Mesenchymal stem cell (in vitro differentiated cells and primary cell): ENCODE data around the gene EDRF1.

Experiments used
- DNase-seq: peaks from one replicate; pipeline ENCODE4 v3.0.0-alpha.2; 2013
- H2AFZ ChIP-seq: one replicate; pipeline ENCODE4 v1.6.1; 2013; ENCODE audit warnings: low read depth, mild to moderate bottlenecking, control low read depth, inconsistent platforms, low read length, moderate library complexity
- H2AK5ac ChIP-seq: 2 replicates; pipeline ENCODE4 v1.6.1; 2013; ENCODE audit warnings: low read length, moderate library complexity, mild to moderate bottlenecking, inconsistent platforms; ENCODE audit not compliant: severe bottlenecking
- H2BK120ac ChIP-seq: one replicate; pipeline ENCODE4 v1.6.1; 2013; ENCODE audit warnings: low read depth, mild to moderate bottlenecking, inconsistent platforms, low read length, moderate library complexity
- H2BK12ac ChIP-seq, 2 experiments: one replicate each; pipeline ENCODE4 v1.6.1; 2013; ENCODE audit warnings: inconsistent platforms in 2 of 2, low read length in 2 of 2, mild to moderate bottlenecking in 2 of 2, moderate library complexity in 2 of 2, control low read depth in 1 of 2
- H2BK15ac ChIP-seq: one replicate; pipeline ENCODE4 v1.6.1; 2013; ENCODE audit warnings: mild to moderate bottlenecking, low read depth, inconsistent platforms; ENCODE audit not compliant: poor library complexity, severe bottlenecking
- H2BK5ac ChIP-seq: 2 replicates; pipeline ENCODE4 v1.6.1; 2013; ENCODE audit warnings: low read depth, mild to moderate bottlenecking, low read length, control low read depth, inconsistent platforms; ENCODE audit not compliant: poor library complexity, severe bottlenecking
- H3K14ac ChIP-seq, 2 experiments: one replicate each; pipeline ENCODE4 v1.6.1; 2013; ENCODE audit warnings: inconsistent platforms in 2 of 2, low read length in 2 of 2, control low read depth in 1 of 2, mild to moderate bottlenecking in 1 of 2, moderate library complexity in 1 of 2
- H3K18ac ChIP-seq, 2 experiments: one replicate each; pipeline ENCODE4 v1.6.1; 2013; ENCODE audit warnings: inconsistent platforms in 2 of 2, low read length in 2 of 2, control low read depth in 1 of 2, low read depth in 1 of 2, mild to moderate bottlenecking in 1 of 2
- H3K23ac ChIP-seq, 2 experiments: one replicate each; pipeline ENCODE4 v1.6.1; 2013; ENCODE audit warnings: inconsistent platforms in 2 of 2, low read length in 2 of 2, mild to moderate bottlenecking in 2 of 2, moderate library complexity in 2 of 2, control low read depth in 1 of 2
- H3K27ac ChIP-seq: 2 replicates; pipeline ENCODE4 v1.5.1; 2013; ENCODE audit warnings: mild to moderate bottlenecking, moderate library complexity, low read length, control low read depth, inconsistent platforms; ENCODE audit not compliant: poor library complexity, severe bottlenecking
- H3K27me3 ChIP-seq, 2 experiments: 2 replicates each; pipeline versions ENCODE4 v1.6.1 to v1.7.0; 2013; ENCODE audit warnings: low read length in 2 of 2, mild to moderate bottlenecking in 2 of 2, moderate library complexity in 2 of 2, control low read depth in 1 of 2, inconsistent platforms in 1 of 2; ENCODE audit not compliant: control insufficient read depth in 1 of 2, insufficient read depth in 1 of 2
- H3K36me3 ChIP-seq, 2 experiments: 2 replicates each; pipeline versions ENCODE4 v1.6.1 to v1.7.0; 2013; ENCODE audit warnings: low read length in 2 of 2, control low read depth in 1 of 2, inconsistent platforms in 1 of 2, low read depth in 1 of 2, mild to moderate bottlenecking in 1 of 2; ENCODE audit not compliant: insufficient read depth in 2 of 2, control insufficient read depth in 1 of 2
- H3K4ac ChIP-seq, 2 experiments: one replicate each; pipeline ENCODE4 v1.6.1; 2013; ENCODE audit warnings: inconsistent platforms in 2 of 2, low read length in 2 of 2, mild to moderate bottlenecking in 2 of 2, moderate library complexity in 2 of 2, control low read depth in 1 of 2, low read depth in 1 of 2
- H3K4me1 ChIP-seq: 2 replicates; pipeline ENCODE4 v1.6.1; 2013; ENCODE audit warnings: low read depth, low read length, control low read depth; ENCODE audit not compliant: control insufficient read depth, insufficient read depth
- H3K4me2 ChIP-seq: 2 replicates; pipeline ENCODE4 v1.6.1; 2013; ENCODE audit warnings: low read length, mild to moderate bottlenecking, inconsistent platforms; ENCODE audit not compliant: poor library complexity, severe bottlenecking
- H3K4me3 ChIP-seq, 2 experiments: 2 replicates each; pipeline versions ENCODE4 v1.5.1 to v1.7.0; 2013; ENCODE audit warnings: low read length in 2 of 2, mild to moderate bottlenecking in 2 of 2, control low read depth in 1 of 2, low read depth in 1 of 2; ENCODE audit not compliant: insufficient read depth in 1 of 2
- H3K79me1 ChIP-seq: replicated peaks from 2 replicates; pipeline ENCODE4 v1.6.1; 2013; ENCODE audit warnings: mild to moderate bottlenecking, control low read depth, low read length, inconsistent platforms; ENCODE audit not compliant: poor library complexity, severe bottlenecking
- H3K9ac ChIP-seq: 2 replicates; pipeline ENCODE4 v1.7.0; 2013; ENCODE audit warnings: mild to moderate bottlenecking, low read length, moderate library complexity
- H3K9me3 ChIP-seq: 2 replicates; pipeline ENCODE4 v1.7.0; 2013; ENCODE audit warnings: mild to moderate bottlenecking, low read length; ENCODE audit not compliant: control insufficient read depth
- H4K8ac ChIP-seq: one replicate; pipeline ENCODE4 v1.6.1; 2013; ENCODE audit warnings: inconsistent platforms, mild to moderate bottlenecking, low read length, moderate library complexity
- H4K91ac ChIP-seq: one replicate; pipeline ENCODE4 v1.6.1; 2013; ENCODE audit warnings: mild to moderate bottlenecking, low read length, inconsistent platforms
- WGBS: methylation state at CpG from one replicate; pipeline ENCODE4 v1.1.7; 2013; ENCODE audit warnings: mixed read lengths; 5-methylcytosine and 5-hydroxymethylcytosine counted together

Gene EDRF1

GRCh38 chr10:125788156-125789034 is 68.9 kb downstream of the EDRF1 start:
- no peak overlapping the region for H3K9ac ChIP-seq
- WGBS, result 94% methylated on average over 15 of the region's 17 CpGs
- H3K4me1 ChIP-seq, result peaks cover 7% of the 10 kb centered on the region
- no peaks in the 10 kb centered on the region for H3K27me3 ChIP-seq
- no peak overlapping the region for H3K18ac ChIP-seq
- no peak overlapping the region for H3K4me3 ChIP-seq
- H3K4me2 ChIP-seq, result no peak overlapping the region
- H2AK5ac ChIP-seq, result no peak overlapping the region
- peaks cover 32 to 43% of the 10 kb centered on the region in 2 experiments for H3K36me3 ChIP-seq
- H2BK5ac ChIP-seq, result no peak overlapping the region
- H4K8ac ChIP-seq, result no peak overlapping the region
- H3K27ac ChIP-seq, result no peak overlapping the region
- H4K91ac ChIP-seq, result no peak overlapping the region
- DNase-seq, result no peak
- H3K23ac ChIP-seq, result no peak overlapping the region
- H2BK120ac ChIP-seq, result no peak overlapping the region
- no peak overlapping the region for H3K4ac ChIP-seq
- H2BK15ac ChIP-seq, result no peak overlapping the region
- no peak overlapping the region for H3K14ac ChIP-seq
- no peak overlapping the region for H2AFZ ChIP-seq
- H3K9me3 ChIP-seq, result no peaks in the 10 kb centered on the region
- no peak overlapping the region for H2BK12ac ChIP-seq
- H3K79me1 ChIP-seq, result peaks cover 2% of the 10 kb centered on the region

- Histone ChIP-seq H3K27ac (no peak overlapping the region), H2BK5ac (no peak overlapping the region), H3K36me3 (peaks cover 58 to 83% of the 10 kb centered on the region in 2 experiments), H3K9ac (no peak overlapping the region), H3K18ac (no peak overlapping the region), H3K4ac (no peak overlapping the region), H2BK15ac (no peak overlapping the region), H2AFZ (no peak overlapping the region), H4K8ac (no peak overlapping the region), H2BK120ac (no peak overlapping the region), H3K4me3 (no peak overlapping the region), H2BK12ac (no peak overlapping the region), H3K9me3 (no peaks in the 10 kb centered on the region), H3K27me3 (no peaks in the 10 kb centered on the region), H3K4me2 (no peak overlapping the region), H4K91ac (no peak overlapping the region), H2AK5ac (no peak overlapping the region), H3K23ac (peak overlapping the region in 1 of 2 experiments; percentile 73), H3K14ac (no peak overlapping the region), H3K4me1 (peaks cover 6% of the 10 kb centered on the region), H3K79me1 (peaks cover 4% of the 10 kb centered on the region)
- 93% methylated on average over 13 of the region's 14 CpGs for WGBS
- no peak for DNase-seq
These were observed 73.1 kb downstream of the EDRF1 start for GRCh38 chr10:125792342-125793300.

- H3K23ac ChIP-seq, result no peak overlapping the region
- H3K18ac ChIP-seq, result no peak overlapping the region
- no peak for DNase-seq
- no peak overlapping the region for H2BK12ac ChIP-seq
- H3K27me3 ChIP-seq, result no peaks in the 10 kb centered on the region
- no peak overlapping the region for H2AFZ ChIP-seq
- no peak overlapping the region for H3K27ac ChIP-seq
- no peak overlapping the region for H2BK120ac ChIP-seq
- 93% methylated on average over 2 of the region's 2 CpGs for WGBS
- H2BK15ac ChIP-seq, result no peak overlapping the region
- H3K4me1 ChIP-seq, result peaks cover 13% of the 10 kb centered on the region
- H4K91ac ChIP-seq, result no peak overlapping the region
- no peak overlapping the region for H3K4ac ChIP-seq
- H3K4me3 ChIP-seq, result no peak overlapping the region
- H3K36me3 ChIP-seq, result peaks cover 42 to 84% of the 10 kb centered on the region in 2 experiments
- H2AK5ac ChIP-seq, result no peak overlapping the region
- no peak overlapping the region for H3K9ac ChIP-seq
- H3K14ac ChIP-seq, result peak overlapping the region in 1 of 2 experiments; percentile 23
- peaks cover 4% of the 10 kb centered on the region for H3K79me1 ChIP-seq
- no peak overlapping the region for H4K8ac ChIP-seq
- H2BK5ac ChIP-seq, result no peak overlapping the region
- no peak overlapping the region for H3K4me2 ChIP-seq
- H3K9me3 ChIP-seq, result no peaks in the 10 kb centered on the region
These were observed 75.6 kb downstream of the EDRF1 start for GRCh38 chr10:125795128-125795527.
